GM19452 (cell line): ENCODE data around the gene TRIM24.
"Not testable (repeated sequence)": the region's sequence is repeated elsewhere in the genome, so short reads cannot be mapped to it uniquely, and the experiment has no call there.

ENCODE experiments used
- ATAC-seq: cut with Tn5 transposase; IDR thresholded peaks from one replicate; pipeline ENCODE4 v1.9.1; 2021; ENCODE audit not compliant: unreplicated experiment

The TRIM24 gene

GRCh38 chr7:138460649-138461607 is 869 bp downstream of the TRIM24 start:
- peak; percentile 39 for ATAC-seq

DNA sequence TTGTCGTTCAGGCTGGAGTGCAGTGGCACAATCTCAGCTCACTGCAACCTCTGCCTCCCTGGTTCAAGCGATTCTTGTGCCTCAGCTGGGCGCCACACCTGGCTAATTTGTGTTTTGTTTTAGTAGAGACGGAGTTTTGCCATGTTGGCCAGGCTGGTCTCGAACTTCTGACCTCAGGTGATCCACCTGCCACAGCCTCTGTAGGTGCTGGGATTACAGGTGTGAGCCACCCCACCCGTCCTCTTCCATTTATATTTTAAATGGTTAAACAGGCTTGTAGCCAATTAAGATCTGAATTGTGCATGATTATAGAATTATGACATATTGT is 3.2 kb downstream of the TRIM24 start:
- ATAC-seq, result not testable (repeated sequence)

GRCh38 chr7:138465046-138465445 is 5.0 kb downstream of the TRIM24 start:
- no peak for ATAC-seq

DNA sequence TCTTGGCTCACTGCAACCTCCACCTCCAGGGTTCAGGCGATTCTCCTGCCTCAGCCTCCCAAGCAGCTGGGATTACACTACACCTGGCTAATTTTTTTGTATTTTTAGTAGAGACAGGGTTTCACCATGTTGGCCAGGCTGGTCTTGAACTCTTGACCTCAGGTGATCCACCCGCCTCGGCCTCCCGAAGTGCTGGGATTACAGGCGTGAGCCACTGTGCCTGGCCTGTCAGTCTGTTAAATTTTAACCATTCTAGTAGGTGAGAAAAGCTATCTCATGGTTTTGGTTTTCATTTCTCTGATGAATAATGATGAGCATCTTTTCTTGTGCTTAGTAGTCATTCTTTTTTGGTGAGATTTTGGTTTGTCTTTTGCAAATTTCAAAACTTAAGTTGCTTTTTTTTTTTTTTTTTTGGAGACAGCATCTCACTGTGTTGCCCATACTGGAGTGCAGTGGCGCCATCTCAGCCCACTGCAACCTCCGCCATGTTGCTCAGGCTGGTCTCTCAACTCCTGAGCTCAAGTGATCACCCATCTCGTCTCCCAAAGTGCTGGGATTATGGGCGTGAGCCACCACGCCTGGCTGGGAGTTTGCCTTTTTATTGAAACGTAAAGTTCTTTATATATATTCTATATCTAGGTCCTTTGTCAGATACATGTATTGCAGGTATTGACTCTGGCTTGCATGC is 6.2 kb downstream of the TRIM24 start:
- peak; percentile 84 for ATAC-seq

DNA sequence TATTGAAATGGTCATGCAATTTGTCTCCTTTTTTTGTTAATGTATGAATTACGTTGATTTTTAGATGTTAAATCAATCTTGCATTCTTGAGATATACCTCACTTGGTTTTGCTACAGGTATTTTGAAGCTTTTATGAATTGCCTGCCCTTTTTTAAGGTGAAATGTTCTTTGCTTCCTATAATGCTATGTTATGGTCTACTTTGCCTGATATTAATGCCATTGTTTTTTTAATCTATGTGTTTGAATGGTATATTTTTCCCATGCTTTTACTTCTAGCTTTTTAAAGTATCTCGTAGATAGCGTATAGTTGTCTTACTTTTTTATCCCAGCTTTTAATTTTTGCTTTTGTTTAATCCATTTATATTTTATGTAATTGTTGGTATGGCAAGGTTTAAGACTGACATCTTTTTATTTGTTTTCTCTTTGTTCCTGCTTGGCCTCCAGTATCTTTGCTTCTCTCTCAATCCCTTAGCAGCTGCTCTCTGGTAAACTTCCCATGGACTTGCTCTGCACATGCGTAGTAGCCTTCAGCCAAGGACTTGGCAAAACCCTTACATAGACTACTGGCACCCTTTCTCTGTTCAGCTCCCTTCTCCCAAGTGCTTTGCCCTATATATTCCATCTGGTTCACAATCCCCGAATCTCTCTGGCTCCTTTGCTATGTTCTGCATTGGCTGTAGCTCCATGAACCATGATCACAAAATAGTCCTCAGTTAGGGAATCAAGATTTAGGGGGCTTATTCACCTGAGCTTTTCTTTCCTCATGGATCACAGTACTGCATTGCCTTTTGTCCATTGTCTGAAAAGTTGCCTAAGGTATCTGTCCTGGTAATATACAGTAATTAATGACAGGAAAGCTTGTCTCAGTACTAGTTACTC is 8.4 kb downstream of the TRIM24 start:
- no peak for ATAC-seq

- no peak for ATAC-seq
These were observed 10.5 kb downstream of the TRIM24 start for GRCh38 chr7:138470391-138471157.

- no peak for ATAC-seq
These were observed 12.4 kb downstream of the TRIM24 start for GRCh38 chr7:138472292-138473079.

- no peak for ATAC-seq
These were observed 15.3 kb downstream of the TRIM24 start for GRCh38 chr7:138475377-138475776.

DNA sequence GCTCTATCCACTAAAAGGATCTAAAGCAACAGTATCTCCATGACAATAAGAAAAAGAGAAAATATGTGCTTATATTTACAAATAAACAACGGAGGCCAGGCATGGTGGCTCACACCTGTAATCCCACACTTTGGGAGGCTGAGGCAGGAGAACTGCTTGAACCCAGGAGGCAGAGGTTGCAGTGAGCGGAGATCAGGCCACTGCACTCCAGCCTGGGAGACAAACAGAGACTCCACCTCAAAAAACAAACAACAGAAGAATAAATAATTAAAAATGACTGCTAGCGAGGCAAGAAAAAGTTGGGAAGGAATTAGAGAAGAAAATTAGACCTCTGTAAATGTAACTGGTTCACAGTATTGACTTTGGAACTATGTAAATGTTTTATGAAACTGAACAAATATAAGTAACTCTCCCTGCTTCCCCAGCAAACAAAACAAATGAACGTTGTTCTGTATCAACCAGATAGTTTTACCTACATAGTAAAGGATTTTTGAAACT is 17.1 kb downstream of the TRIM24 start:
- ATAC-seq, result no peak

DNA sequence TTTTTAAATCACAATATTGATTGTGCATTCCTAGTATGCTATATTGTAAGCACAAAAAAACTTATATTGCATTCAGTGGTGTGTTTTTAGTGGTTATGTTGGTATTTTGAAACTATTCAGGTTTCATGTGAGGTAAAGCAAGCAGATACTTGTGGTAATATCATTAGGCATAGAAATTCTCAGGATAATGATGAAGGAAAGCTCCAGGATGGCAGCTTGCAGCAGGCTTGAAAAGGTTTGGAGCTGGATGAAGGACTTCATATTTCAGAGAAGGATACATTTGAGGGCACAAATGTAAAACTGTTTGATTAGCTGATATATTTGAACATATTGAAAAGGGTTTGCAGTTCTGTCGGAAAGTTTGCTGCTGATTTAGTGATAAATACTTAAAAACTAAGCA is 17.5 kb downstream of the TRIM24 start:
- no peak for ATAC-seq

DNA sequence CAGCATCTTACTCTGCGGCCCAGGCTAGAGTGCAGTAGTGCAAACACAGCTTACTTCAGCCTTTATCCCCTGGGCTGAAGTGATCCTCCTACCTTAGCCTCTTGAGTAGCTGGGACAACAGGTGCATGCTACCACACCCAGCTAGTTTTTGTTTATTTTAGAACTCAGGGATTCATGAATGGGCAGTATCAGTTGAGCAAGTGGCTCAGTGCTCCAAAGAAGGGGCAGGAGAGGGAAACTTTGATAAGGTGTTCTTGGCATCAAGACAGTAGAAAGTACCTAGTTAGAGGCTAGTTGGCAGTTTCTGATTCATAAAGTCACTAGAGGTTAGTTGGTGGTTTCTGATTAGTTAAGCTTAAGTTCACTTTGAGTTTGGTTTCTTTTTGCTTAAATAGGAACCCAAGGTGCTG is 18.4 kb downstream of the TRIM24 start:
- ATAC-seq, result peak; percentile 80

GRCh38 chr7:138480527-138480926 is 20.5 kb downstream of the TRIM24 start:
- ATAC-seq, result no peak

GRCh38 chr7:138481447-138482380 is 21.7 kb downstream of the TRIM24 start:
- ATAC-seq, result no peak

- no peak for ATAC-seq
These were observed 23.5 kb downstream of the TRIM24 start for GRCh38 chr7:138483531-138483930.

DNA sequence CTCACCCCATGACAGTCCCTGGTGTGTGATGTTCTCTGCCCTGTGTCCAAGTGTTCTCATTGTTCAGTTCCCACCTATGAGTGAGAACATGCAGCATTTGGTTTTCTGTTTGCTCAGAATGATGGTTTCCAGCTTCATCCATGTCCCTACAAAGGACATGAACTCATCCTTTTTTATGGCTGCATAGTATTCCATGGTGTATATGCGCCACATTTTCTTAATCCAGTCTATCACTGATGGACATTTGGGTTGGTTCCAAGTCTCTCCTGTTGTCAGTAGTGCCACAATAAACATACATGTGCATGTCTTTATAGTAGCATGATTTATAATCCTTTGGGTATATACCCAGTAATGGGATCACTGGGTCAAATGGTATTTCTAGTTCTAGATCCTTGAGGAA is 25.4 kb downstream of the TRIM24 start:
- ATAC-seq, result not testable (repeated sequence)

- ATAC-seq, result not testable (repeated sequence)
These were observed 29.1 kb downstream of the TRIM24 start for GRCh38 chr7:138489139-138489538.

DNA sequence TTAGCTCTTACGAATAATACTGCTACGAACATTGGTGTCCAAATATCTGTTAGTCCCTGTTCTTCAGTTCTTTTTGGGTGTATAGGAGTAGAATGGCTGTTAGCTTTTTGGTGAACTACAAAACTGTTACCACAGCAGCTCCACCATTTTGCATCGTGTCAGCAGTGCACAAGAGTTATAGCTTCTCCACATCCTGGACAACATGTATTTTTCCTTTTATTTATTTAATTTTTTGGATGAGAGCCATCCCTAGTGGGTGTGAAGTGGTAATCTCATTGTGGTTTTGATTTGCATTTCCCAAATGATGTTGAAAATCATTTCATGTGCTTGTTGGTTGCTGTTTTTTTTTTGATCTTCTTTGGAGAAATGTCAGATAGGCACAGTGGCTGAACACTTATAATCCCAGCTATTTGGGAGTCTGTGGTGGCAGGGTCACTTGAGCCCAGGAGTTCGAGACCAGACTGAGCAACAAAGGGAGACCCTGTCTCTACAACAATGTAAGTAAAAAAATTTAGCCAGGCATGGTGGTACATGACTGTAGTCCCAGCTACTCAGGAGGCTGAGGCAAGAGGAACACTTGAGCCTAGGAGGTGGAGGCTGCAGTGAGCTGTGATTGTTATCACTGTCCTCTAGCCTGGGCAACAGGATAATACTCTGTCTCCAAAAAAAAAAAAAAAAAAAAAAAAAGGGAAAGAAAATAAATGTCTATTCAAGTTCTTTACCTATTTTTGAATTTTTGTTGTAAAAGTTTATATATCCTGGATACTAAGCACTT is 31.7 kb downstream of the TRIM24 start:
- ATAC-seq, result no peak

DNA sequence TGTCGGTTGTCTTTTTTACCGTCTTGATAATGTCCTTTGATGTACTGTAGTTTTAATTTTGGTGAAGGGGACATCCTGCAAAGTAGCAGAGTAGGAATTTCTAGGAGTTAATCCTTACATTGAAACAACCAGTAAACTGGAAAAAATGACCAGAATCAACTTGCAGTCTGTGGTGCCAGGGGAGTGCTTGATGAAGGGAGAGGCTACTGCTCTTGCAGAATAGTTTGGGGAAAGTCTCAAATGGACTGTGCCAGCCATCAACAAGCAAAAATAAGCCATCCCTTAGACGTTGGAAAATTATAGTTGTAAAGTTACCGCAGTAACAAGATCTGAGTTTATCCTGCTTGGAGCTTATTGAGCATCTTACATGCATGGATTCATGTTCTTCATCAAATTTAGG is 32.4 kb downstream of the TRIM24 start:
- ATAC-seq, result no peak
